B cell (primary cell): ENCODE results near the gene SEPHS2. TPM values are rescaled to one million over a fixed set of nuclear protein-coding genes. Genes with fewer than 3 reads are reported as not detected.

Experiments used
- ATAC-seq: fragments of 200-7000 bp; cut with Tn5 transposase; one replicate; pipeline ENCODE4 v1.10.0; 2021; ENCODE audit warnings: low read depth, mild to moderate bottlenecking, moderate number of reproducible peaks, moderate library complexity
- CTCF ChIA-PET: fragments of 350-600 bp; sonication (Branson Sonifier 250); formaldehyde crosslinking; loops from one replicate; lab custom pipeline; 2021; ENCODE audit warnings: antibody characterized with exemption, inconsistent platforms; lab: Charles Lee
- POLR2A ChIA-PET: fragments of 350-600 bp; sonication (Branson Sonifier 250); formaldehyde crosslinking; loops from one replicate; lab custom pipeline; 2021; ENCODE audit warnings: antibody characterized with exemption; lab: Charles Lee
- DNase-seq: peaks from one replicate; pipeline ENCODE4 v3.0.0; 2013
- H2AFZ ChIP-seq: 2 replicates; pipeline ENCODE4 v1.6.1; 2012; ENCODE audit warnings: mild to moderate bottlenecking, low read depth, low read length; ENCODE audit not compliant: insufficient read depth, poor library complexity, severe bottlenecking
- H3K27ac ChIP-seq, 2 donors: 1 replicate in 1 of 2; 2 replicates in 1 of 2; pipeline ENCODE4 v1.5.1; 2012 to 2013; ENCODE audit warnings: low read length in 2 of 2, mild to moderate bottlenecking in 2 of 2, moderate library complexity in 1 of 2
- H3K27me3 ChIP-seq, 4 experiments: fragments of 200-600 bp in 1 of 4; sonication (generic) in 1 of 4; replicated peaks in 1 of 4; 1 replicate in 2 of 4; 2 replicates in 2 of 4; pipeline versions ENCODE4 v1.6.1 to v1.7.0; 2013 to 2016; ENCODE audit warnings: low read length in 3 of 4, mild to moderate bottlenecking in 2 of 4, mixed read lengths in 1 of 4, moderate library complexity in 1 of 4; ENCODE audit not compliant: insufficient read depth in 4 of 4, control insufficient read depth in 3 of 4; ENCODE audit errors: control extremely low read depth in 1 of 4
- H3K36me3 ChIP-seq, 2 experiments: replicated peaks in 1 of 2; 1 replicate in 1 of 2; 2 replicates in 1 of 2; pipeline versions ENCODE4 v1.6.1 to v1.7.1; 2013; ENCODE audit warnings: low read length in 1 of 2; ENCODE audit not compliant: insufficient read depth in 2 of 2, control insufficient read depth in 1 of 2; ENCODE audit errors: control extremely low read depth in 1 of 2, extremely low read depth in 1 of 2
- H3K4me1 ChIP-seq, 2 donors: fragments of 200-600 bp in 1 of 2; sonication (generic) in 1 of 2; 1 replicate in 1 of 2; 2 replicates in 1 of 2; pipeline versions ENCODE4 v1.5.1 to v1.6.1; 2013 to 2017; ENCODE audit warnings: low read length in 2 of 2; ENCODE audit not compliant: control insufficient read depth in 2 of 2, insufficient read depth in 2 of 2
- H3K4me2 ChIP-seq: replicated peaks from 2 replicates; pipeline ENCODE3; 2012; ENCODE audit warnings: mild to moderate bottlenecking, low read depth, low read length; ENCODE audit not compliant: poor library complexity, severe bottlenecking
- H3K4me3 ChIP-seq, 5 experiments: fragments of 200-600 bp in 1 of 5; sonication (generic) in 1 of 5; 1 replicate in 3 of 5; 2 replicates in 2 of 5; pipeline versions ENCODE4 v1.5.1 to v1.7.0; 2011 to 2016; ENCODE audit warnings: low read length in 4 of 5, mild to moderate bottlenecking in 4 of 5, low read depth in 2 of 5, control low read depth in 1 of 5, moderate library complexity in 1 of 5; ENCODE audit not compliant: insufficient read depth in 1 of 5; ENCODE audit errors: control extremely low read depth in 1 of 5, extremely low read depth in 1 of 5
- H3K79me2 ChIP-seq: fragments of 200-600 bp; sonication (generic); one replicate; pipeline ENCODE4 v1.6.0; 2016; ENCODE audit warnings: low read length; ENCODE audit not compliant: control insufficient read depth, insufficient read depth
- H3K9ac ChIP-seq: fragments of 200-600 bp; sonication (generic); 2 replicates; pipeline ENCODE4 v1.6.1; 2017; ENCODE audit warnings: mild to moderate bottlenecking, low read length, moderate library complexity
- H3K9me3 ChIP-seq, 3 donors: one replicate each; pipeline versions ENCODE4 v1.6.1 to v1.7.1; 2013; ENCODE audit warnings: low read length in 2 of 3; ENCODE audit not compliant: control insufficient read depth in 2 of 3, insufficient read depth in 1 of 3; ENCODE audit errors: control extremely low read depth in 1 of 3
- H4K20me1 ChIP-seq: 2 replicates; pipeline ENCODE4 v1.6.0; 2012; ENCODE audit warnings: mild to moderate bottlenecking, low read length; ENCODE audit not compliant: insufficient read depth, control insufficient read depth, poor library complexity, severe bottlenecking
- H3K27ac Mint-ChIP-seq: one replicate; pipeline ENCODE4 v1.8.0; 2021; ENCODE audit warnings: mixed read lengths
- H3K27me3 Mint-ChIP-seq: one replicate; pipeline ENCODE4 v1.8.0; 2021; ENCODE audit warnings: mixed read lengths
- H3K4me1 Mint-ChIP-seq: one replicate; pipeline ENCODE4 v1.8.0; 2021; ENCODE audit warnings: mixed read lengths
- H3K4me3 Mint-ChIP-seq: one replicate; pipeline ENCODE4 v1.8.0; 2021; ENCODE audit warnings: mixed read lengths
- H3K9me3 Mint-ChIP-seq: one replicate; pipeline ENCODE4 v1.8.0; 2022; ENCODE audit warnings: mixed read lengths; ENCODE audit not compliant: insufficient read depth
- EZH2 ChIP-seq: IDR thresholded peaks from 2 replicates; pipeline ENCODE4 v1.6.1; 2012; ENCODE audit warnings: borderline replicate concordance, low read depth, mild to moderate bottlenecking, moderate library complexity, low read length; ENCODE audit not compliant: insufficient read depth, poor library complexity, severe bottlenecking
- WGBS: methylation state at CpG from one replicate; pipeline ENCODE4 v1.1.5; 2013; ENCODE audit warnings: missing lambda C conversion rate; ENCODE audit not compliant: insufficient coverage; 5-methylcytosine and 5-hydroxymethylcytosine counted together
- intact Hi-C: fragments of 100-400 bp; cut with micrococcal nuclease; formaldehyde crosslinking; loops from one replicate; pipeline ENCODE4 v1.10.0; 2022
- polyA plus RNA-seq: library from polyadenylated mRNA; depleted of rRNA; stranded (reverse); fragments of >200 nt; gene quantifications from 2 replicates; pipeline ENCODE4 v1.2.3, GENCODE V29; 2012
- total RNA-seq, 2 donors: library from RNA; stranded (reverse); fragments of 120-200 nt in 1 of 2; gene quantifications; 1 replicate in 1 of 2; 2 replicates in 1 of 2; pipeline versions ENCODE4 v1.2.3 to v1.2.4, GENCODE V29; 2013 to 2022
- TF ChIP-seq, protein P1 (sequence below): fragments of 200-600 bp; IDR thresholded peaks from one replicate; pipeline ENCODE4 v1.8.0; 2022; ENCODE audit warnings: antibody characterized with exemption, mild to moderate bottlenecking

Gene SEPHS2
- total and polyA plus RNA-seq, 2 donors (not counting 1 experiment from before 2014, with no cell fraction given) = 13.8 to 63.2 TPM

DNA sequence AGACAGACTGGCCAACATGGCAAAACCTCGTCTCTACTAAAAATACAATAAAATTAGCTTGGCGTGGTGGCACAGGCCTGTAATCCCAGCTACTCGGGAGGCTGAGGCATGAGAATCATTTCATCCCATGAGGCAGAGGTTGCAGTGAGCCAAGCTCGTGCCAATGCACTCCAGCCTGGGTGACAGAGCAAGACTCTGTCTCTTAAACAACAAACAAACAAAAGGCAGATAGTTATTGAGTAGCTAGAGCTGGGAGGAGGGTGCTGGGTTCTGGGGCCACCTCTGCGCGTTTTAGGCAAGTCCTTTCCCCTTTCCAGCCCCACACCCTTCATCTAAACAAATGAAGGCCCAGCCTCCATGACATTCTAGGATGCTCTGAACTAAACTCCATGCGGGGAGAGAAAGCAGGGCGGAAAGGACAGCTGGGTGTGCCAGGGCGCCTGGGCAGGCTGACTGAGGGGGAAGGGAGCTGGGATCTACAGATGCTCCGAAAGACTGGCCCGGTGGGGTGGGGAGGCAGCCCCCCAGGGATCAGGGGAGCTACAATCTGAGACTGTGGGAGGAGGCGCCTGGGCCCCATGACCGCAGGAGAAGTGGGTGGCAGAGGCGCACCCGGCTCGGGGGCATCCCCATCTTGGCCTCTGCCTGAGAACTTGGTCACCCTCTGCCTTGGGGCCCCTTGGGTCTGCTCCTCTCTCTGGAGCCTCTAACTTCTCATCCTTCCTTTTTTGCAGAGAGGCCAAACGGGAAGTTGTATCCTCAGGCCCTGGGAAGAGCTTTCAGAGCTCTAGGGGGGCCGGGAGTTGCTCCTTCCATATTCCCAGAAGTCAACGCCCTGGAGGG, 27.8 kb upstream of the SEPHS2 start:
- peak overlapping the region; percentile 83 for H3K4me3 Mint-ChIP-seq

More for the DNA sequence above, 27.8 kb upstream of the SEPHS2 start:
- H3K4me2 ChIP-seq = peak overlapping the region; percentile 94
- ChIA-PET CTCF (interaction anchor here (0.6 to 6.5 kb wide), 9 partner anchors 8 to 186 kb away, joined by 3 to 77 read pairs (median 4); partner anchors contain the start of genes DCTPP1 and SEPHS2), POLR2A (interaction anchor here (0.6 to 5.7 kb wide), 9 partner anchors 15 to 62 kb away, joined by 3 to 74 read pairs (median 4); partner anchors contain the start of gene DCTPP1)
- H3K4me1 ChIP-seq = peaks cover 42 to 48% of the 10 kb centered on the region in 2 donors
- no peaks in the 10 kb centered on the region for H3K27me3 Mint-ChIP-seq
- peak overlapping the region; percentile 77 for H3K9ac ChIP-seq
- H2AFZ ChIP-seq = peak overlapping the region; percentile 71
- H3K9me3 ChIP-seq = no peaks in the 10 kb centered on the region
- H3K27ac ChIP-seq = peak overlapping the region; percentile 70 to 82
- intact Hi-C loops = loop anchor here (2.0 to 5.0 kb wide), 4 partner anchors 29 to 96 kb away; partner anchors contain the start of genes DCTPP1, SEPHS2 and ZNF768
- H3K79me2 ChIP-seq = peaks cover 22% of the 10 kb centered on the region
- H3K9me3 Mint-ChIP-seq = no peaks in the 10 kb centered on the region
- 21% methylated on average over 11 of the region's 19 CpGs for WGBS
- ATAC-seq (peak; percentile 42), DNase-seq (peak; percentile 56)
- peaks cover 0 to 18% of the 10 kb centered on the region in 2 experiments for H3K36me3 ChIP-seq
- peaks cover 53% of the 10 kb centered on the region for H3K4me1 Mint-ChIP-seq
- H3K4me3 ChIP-seq = peak overlapping the region; percentile 39 to 76 (median 59)
- H4K20me1 ChIP-seq = no peaks in the 10 kb centered on the region
- no peak for TF ChIP-seq EZH2
- TF ChIP-seq, protein P1, sequence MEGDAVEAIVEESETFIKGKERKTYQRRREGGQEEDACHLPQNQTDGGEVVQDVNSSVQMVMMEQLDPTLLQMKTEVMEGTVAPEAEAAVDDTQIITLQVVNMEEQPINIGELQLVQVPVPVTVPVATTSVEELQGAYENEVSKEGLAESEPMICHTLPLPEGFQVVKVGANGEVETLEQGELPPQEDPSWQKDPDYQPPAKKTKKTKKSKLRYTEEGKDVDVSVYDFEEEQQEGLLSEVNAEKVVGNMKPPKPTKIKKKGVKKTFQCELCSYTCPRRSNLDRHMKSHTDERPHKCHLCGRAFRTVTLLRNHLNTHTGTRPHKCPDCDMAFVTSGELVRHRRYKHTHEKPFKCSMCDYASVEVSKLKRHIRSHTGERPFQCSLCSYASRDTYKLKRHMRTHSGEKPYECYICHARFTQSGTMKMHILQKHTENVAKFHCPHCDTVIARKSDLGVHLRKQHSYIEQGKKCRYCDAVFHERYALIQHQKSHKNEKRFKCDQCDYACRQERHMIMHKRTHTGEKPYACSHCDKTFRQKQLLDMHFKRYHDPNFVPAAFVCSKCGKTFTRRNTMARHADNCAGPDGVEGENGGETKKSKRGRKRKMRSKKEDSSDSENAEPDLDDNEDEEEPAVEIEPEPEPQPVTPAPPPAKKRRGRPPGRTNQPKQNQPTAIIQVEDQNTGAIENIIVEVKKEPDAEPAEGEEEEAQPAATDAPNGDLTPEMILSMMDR = no peak
- no peaks in the 10 kb centered on the region for H3K27me3 ChIP-seq
- H3K27ac Mint-ChIP-seq = peak overlapping the region; percentile 91
